GM19193 (cell line): ENCODE measurements around the gene LRRC37B.

ENCODE experiments used
- POLR2A ChIP-seq: IDR thresholded peaks from 4 replicates; pipeline ENCODE4 v1.6.1; 2011; ENCODE audit not compliant: insufficient read depth, insufficient read length; ENCODE audit errors: extremely low read depth

Gene LRRC37B

DNA sequence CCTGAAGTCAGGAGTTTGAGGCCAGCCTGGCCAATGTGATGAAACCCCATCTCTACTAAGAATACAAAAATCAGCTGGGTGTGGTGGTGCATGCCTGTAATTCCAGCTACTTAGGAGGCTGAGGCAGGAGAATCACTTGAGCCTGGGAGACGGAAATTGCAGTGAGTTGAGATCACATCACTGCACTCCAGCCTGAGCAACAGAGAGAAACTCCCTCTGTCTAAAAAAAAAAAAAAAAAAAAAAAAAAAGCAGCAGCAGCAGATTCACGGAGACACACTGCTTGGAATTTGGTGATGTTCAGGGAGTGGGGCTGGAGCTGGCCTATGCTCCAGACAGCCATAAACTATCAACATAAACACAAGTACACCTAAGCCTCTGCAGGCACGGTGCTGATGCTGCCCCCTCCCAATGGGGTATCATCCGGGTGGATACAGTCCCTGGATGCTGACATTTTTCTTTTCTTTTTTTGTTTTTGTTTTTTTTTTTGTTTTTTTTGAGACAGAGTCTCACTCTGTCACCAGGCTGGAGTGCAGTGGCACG lies 95.5 kb downstream of the LRRC37B start:
- no peak for TF ChIP-seq POLR2A
